GM12864 (cell line): Measurements from ENCODE around the gene KCNA5.
A peak's percentile ranks its signal among the peaks of the same experiment; 100 is the strongest.

Source experiments
- DNase-seq: peaks from one replicate; pipeline ENCODE4 v3.0.0-alpha.2; 2011; ENCODE audit warnings: low read depth
- H3K4me3 ChIP-seq: 2 replicates; pipeline ENCODE4 v1.5.1; 2011; ENCODE audit warnings: mild to moderate bottlenecking, low read depth, low read length, control low read depth
- TF ChIP-seq, protein P1 (sequence below): IDR thresholded peaks from 2 replicates; pipeline ENCODE4 v1.5.1; 2011; ENCODE audit warnings: low read depth, mild to moderate bottlenecking, moderate library complexity, low read length, control low read depth, inconsistent platforms; ENCODE audit errors: missing control alignments

The KCNA5 gene

DNA sequence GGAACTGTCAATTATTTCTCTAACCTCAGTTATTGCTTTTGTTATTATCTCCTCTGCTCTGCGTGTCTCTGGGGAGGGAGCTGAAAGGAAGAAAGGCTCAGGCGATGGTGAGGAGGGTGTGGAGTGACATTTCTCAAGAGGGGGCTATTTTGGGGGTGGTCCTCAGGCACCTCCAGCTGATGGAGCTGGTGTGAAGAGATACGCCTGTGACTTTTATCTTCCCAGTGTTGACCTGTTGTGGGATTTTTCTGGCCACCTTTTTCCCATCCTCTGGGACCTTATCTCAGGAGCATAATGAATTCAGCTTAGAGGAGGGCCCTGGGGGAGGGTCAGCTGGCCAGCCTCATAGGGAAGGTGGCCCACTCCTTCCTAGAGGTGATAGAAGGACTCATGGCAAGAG is 26.4 kb downstream of the KCNA5 start:
- H3K4me3 ChIP-seq, result no peak overlapping the region
- DNase-seq, result no peak
- TF ChIP-seq, protein P1, sequence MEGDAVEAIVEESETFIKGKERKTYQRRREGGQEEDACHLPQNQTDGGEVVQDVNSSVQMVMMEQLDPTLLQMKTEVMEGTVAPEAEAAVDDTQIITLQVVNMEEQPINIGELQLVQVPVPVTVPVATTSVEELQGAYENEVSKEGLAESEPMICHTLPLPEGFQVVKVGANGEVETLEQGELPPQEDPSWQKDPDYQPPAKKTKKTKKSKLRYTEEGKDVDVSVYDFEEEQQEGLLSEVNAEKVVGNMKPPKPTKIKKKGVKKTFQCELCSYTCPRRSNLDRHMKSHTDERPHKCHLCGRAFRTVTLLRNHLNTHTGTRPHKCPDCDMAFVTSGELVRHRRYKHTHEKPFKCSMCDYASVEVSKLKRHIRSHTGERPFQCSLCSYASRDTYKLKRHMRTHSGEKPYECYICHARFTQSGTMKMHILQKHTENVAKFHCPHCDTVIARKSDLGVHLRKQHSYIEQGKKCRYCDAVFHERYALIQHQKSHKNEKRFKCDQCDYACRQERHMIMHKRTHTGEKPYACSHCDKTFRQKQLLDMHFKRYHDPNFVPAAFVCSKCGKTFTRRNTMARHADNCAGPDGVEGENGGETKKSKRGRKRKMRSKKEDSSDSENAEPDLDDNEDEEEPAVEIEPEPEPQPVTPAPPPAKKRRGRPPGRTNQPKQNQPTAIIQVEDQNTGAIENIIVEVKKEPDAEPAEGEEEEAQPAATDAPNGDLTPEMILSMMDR, result no peak

DNA sequence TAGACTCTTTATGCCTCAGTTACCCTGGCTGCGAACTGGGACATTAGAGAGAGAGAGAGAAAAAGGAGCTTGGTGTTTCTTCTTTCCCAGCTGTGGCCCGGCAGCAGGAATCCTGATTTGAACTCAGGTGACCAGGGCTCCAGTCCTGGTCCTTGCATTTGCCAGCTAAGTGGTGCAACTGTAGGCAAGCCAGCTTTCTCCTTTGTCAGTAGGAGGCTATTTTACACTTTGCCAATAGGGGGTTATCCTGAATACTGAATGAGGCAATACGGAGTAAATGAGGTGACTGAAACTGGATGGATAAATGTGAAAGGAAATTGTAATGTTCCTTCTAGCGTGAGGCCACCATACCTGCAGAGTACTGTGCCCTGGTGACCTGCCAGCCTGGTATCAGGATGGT is 27.8 kb downstream of the KCNA5 start:
- TF ChIP-seq, protein P1, result peak; percentile 3

DNA sequence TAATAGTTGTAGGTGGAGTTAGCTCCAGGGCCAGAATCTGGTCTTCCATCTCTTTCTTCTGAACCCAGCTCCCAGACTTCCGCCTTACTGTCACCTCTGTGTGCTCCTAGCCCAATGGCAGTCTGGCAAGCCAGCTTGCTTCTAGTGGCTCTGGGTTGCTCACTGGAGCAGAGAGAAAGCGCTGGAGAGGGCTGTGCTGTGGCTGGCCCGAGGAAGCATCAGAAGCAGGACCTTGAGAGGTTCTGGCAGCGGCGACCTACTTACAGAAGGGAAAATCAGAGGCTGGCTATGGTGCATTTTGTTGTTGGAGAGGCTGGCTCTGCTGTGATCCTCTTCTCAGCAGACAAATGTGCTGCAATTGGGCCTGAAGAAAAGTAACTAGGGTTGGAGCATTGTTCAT is 28.6 kb downstream of the KCNA5 start:
- no peak for DNase-seq
- H3K4me3 ChIP-seq, result no peak overlapping the region
- TF ChIP-seq, protein P1, result no peak

More for the DNA sequence above, 27.8 kb downstream of the KCNA5 start:
- H3K4me3 ChIP-seq, result no peak overlapping the region
- DNase-seq, result no peak

DNA sequence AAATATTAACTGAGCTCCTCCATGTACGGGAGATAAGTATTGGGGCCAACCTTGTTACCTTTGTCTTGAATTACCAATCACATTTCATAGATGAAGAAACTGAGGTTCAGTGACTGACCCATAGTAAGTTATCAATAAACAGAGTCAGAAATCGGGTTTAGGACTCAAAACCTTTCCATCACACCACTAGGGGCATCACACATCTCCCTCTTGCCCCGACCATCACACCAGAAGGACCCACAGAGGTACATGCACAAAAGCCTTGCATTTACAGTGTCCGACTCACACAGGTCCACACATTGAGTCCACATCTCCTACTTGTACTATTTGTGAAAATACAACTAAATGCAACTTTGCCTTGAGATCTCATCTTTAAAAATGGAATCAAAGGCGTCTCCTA is 29.4 kb downstream of the KCNA5 start:
- no peak for DNase-seq
- no peak overlapping the region for H3K4me3 ChIP-seq
- TF ChIP-seq, protein P1, result peak; percentile 60

DNA sequence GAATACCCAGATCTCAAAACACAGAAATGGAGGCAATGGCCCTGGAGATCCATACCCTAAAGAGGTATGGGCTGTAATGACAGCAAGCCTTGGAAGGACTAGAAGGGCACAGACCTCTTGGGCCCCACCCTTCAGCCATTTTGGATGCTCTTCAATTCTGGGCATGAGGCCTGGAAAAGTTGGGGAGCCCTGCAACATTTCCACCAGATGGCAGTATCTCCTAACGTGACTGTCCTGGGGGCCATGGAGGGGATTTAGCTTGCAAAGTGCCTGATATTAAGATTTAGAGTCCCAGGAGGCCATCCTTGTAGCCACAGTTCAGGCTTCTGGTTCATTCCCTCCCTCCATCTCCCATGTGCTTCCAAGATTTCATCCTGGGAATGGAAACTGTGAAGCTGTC is 30.2 kb downstream of the KCNA5 start:
- TF ChIP-seq, protein P1, result peak; percentile 28
- no peak for DNase-seq
- no peak overlapping the region for H3K4me3 ChIP-seq

DNA sequence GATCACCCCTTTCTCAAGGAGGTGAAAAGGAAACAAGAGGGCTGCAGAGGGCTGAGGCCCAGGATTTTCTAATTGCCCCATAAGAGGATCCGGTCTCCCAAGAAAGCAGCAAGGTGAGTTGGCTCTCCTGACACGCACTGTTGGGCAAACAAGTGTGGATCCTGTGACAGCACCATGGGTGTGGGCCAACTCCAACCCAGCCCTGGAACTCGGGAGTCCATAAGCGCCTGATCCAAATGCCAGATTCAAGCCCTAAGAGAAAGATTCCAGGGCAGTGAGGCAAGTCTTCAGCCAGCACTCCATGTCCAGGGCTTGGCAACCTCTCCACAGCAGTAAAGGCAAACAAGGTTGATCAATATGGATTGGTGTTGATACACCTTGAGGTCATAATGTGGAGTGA is 33.1 kb downstream of the KCNA5 start:
- no peak for DNase-seq
- H3K4me3 ChIP-seq, result no peak overlapping the region
- TF ChIP-seq, protein P1, result no peak

DNA sequence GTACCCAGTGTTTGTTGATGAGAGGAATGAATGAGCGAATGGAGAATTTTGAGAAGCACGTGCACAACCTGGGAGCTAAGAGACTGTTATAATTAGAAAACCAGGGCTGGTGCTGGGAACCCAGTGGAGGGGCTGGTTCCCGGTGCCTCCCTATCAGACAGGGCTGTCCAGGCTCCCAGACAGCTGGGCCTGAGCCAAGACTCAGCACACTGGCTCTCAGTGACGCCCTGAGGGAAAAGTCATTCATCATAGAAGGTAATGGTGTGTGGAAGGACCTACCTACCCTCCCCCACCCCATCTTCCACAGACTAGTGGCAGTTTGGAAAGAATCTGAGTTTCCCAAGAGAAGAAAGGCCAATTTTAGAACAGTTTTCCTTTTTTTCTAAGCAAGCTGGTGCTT is 34.7 kb downstream of the KCNA5 start:
- DNase-seq, result no peak

More for the DNA sequence above, 34.7 kb downstream of the KCNA5 start:
- H3K4me3 ChIP-seq, result no peak overlapping the region
- TF ChIP-seq, protein P1, result no peak
